HG03432 (cell line): ENCODE data around the gene AGMO.

ENCODE experiments used
- ATAC-seq: cut with Tn5 transposase; IDR thresholded peaks from one replicate; pipeline ENCODE4 v1.9.1; 2021; ENCODE audit warnings: mild to moderate bottlenecking, moderate library complexity; ENCODE audit not compliant: unreplicated experiment

The AGMO gene

DNA sequence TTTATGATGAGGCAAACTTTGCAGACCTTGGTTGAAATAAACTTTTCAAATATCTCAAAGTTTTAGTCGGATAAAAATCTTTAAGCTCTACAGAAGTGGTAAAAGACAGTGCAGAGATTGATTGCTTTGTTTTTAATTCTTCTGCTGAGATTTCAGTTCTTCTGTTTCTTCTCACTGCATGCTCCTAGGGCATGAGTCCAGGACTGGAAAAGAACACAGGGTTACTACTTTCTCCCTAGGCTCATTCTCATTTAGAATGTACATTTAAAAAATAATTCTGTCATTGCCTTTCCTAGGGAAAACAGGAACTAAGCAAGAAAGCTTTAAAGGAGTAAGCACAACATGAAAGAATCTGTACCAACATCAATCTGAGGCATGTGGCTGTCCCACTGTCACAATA lies 402.6 kb downstream of the AGMO start:
- ATAC-seq: no peak

DNA sequence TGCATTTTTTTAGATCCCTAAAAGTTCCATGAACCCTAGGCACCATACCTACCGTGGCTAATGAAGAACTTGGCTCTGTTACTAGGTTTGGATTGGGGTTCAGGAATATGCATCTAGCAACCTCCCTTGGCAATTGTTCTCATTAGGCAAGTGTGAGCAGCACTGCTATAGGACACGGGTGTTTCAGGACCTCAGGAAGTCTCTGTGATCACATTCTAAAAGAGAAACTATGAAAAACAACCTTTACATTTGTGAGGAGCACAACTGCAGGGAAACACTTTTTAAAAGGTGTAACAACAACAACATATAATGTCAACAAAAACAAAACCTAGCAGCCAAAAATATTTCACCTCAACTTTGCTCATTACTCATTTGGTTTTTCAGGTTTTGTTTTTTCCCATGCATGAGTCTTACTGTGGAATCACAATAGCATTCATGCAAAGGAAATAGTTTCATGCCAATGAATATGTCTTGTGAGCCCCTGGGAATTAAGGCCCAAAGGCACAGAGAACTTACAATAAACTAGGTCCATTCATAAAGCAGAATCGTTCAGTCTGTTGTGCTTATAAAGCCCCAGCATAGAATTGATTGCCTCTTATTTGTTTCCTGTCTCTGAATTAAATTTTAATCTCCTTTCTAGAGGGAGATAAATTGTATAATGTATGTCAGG lies 403.5 kb downstream of the AGMO start:
- ATAC-seq: no peak
